Measurements from ENCODE around the gene RHBDL1.
A peak's percentile ranks its signal among the peaks of the same experiment; 100 is the strongest.

RHBDL1 gene

DNA sequence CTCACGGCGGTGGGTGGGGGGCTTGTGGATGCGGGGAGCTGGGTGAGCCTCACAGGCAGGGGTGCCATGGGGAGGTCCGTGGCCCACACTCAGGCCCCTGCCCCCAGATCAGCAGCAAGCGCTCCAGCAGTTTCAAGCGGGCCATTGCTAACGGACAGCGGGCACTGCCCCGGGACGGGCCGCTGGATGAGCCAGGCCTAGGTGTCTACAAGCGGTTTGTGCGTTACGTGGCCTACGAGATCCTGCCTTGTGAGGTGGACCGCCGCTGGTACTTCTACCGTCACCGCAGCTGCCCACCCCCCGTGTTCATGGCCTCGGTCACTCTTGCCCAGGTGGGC, 1.1 kb downstream of the RHBDL1 start:
- no peak for DNase-seq

DNA sequence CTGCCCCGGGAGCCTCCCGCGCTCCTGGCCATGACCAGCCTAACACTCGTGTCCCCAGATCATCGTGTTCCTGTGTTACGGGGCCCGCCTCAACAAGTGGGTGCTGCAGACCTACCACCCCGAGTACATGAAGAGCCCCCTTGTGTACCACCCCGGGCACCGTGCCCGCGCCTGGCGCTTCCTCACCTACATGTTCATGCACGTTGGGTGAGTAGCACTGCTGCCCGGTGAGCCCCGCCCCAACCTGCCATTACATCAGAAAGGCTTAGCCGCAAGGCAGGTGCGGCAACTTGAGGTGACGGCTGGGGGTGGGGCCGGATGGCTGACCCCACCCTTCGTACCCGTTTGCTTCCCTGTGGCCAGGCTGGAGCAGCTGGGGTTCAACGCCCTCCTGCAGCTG, 1.4 kb downstream of the RHBDL1 start:
- DNase-seq: peak; percentile 27

- DNase-seq: no peak
Observed at GRCh38 chr16:677316-678190, 2.1 kb downstream of the RHBDL1 start.

- DNase-seq: no peak
Observed at GRCh38 chr16:678209-678857, 2.9 kb downstream of the RHBDL1 start.

DNA sequence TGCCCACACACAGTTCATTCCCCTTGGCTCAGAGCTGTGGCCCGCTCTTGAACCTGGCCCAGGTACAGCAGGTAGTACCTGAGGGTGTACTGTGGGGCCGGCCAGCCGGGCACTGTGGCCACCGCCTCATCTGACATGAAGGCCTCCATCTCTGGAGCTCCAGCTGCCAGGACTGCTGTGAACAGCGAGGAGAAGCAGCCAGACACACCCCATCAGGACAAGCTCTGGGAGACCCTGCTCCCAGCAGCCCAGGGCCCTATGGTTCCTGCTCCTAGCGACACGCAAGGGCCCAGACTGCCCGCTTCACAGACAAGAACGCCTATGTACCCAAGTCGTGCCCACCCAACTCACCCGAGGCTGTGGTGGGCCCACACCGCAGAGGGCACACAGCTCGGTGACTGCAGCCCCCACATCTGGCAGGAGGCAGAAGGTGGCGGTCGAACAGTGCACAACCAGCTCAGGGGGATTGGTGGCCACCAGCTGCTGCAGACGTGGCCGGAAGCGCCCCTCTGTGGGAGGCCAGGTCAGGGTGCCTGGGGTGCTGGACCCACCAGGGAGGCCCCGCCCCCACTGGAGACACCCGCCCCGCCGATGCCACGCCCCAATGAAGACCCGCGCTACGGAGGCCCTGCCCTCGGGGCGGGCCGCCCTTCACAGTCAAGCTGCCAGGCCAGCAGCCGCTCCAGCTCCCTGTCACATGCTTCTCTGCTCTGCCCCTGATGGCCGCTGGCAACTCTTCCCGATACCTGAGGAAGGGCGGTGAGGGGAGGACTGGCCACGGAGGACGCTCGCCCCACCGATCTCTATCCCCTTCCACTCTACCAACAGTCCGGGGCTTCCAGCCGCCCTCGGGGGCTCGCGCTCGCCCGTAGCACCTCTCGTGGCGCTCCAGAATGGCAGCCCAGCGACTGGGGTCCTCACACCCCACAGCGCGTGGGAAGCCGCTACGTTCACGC, 3.7 kb downstream of the RHBDL1 start:
- peak; percentile 47 for DNase-seq

DNA sequence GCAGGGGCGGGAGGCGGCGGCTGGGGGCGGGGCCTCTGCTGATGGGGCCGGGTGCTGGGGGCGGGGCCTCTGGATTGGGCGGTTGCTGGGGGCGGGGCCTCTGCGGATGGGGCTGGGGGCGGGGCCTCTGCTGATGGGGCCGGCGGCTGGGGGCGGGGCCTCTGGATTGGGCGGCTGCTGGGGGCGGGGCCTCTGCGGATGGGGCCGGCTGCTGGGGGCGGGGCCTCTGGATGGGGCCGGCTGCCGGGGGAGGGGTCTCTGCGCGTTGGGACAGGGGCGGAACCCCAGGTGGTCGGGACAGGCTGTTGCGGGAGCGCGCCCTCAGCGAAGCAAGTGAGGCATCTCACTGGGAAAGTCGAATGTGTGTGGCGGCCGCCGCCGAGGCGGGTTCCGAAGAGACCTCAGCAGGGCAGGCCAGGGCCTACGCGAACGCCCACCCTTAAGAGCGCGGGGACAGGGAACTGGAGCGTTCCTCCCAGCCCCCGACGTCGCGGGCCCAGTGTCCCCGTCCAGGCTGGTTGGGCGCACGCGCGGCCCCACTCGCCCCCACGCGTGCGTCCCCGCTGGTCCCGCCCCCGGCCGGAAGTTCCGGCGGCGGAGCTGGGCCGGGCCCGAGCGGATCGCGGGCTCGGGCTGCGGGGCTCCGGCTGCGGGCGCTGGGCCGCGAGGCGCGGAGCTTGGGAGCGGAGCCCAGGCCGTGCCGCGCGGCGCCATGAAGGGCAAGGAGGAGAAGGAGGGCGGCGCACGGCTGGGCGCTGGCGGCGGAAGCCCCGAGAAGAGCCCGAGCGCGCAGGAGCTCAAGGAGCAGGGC, 4.5 kb downstream of the RHBDL1 start, which contains the start of gene STUB1:
TSS of gene STUB1 (plus strand) at position 597 of the 811 bp plus-strand sequence. CDS start at position 713, 116 bp downstream.
- peak; percentile 46 for DNase-seq

GRCh38 chr16:680625-680945, 5.1 kb downstream of the RHBDL1 start:
- DNase-seq: no peak

DNA sequence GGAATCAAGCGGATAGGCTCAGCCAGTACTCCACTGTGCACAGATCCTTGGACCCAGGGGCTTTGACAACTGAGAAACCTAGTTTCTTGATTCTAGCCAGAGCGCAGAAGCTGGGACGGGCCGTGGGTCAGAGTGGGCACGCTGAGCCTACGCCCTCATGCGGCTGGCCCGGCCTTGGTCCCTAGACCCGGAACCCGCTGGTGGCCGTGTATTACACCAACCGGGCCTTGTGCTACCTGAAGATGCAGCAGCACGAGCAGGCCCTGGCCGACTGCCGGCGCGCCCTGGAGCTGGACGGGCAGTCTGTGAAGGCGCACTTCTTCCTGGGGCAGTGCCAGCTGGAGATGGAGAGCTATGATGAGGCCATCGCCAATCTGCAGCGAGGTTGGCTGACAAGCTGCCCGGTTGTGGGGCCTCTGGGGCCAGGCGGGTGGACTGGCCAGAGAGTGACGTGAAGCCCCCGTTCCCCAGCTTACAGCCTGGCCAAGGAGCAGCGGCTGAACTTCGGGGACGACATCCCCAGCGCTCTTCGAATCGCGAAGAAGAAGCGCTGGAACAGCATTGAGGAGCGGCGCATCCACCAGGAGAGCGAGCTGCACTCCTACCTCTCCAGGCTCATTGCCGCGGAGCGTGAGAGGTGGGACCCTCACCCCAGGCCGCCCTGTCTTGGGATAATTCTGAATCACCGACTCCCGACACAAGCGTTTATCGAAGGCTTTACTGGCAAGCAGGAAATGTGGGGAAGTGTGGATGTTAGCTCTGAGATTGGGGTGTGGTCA, 5.7 kb downstream of the RHBDL1 start:
- no peak for DNase-seq

GRCh38 chr16:681746-682427, 6.4 kb downstream of the RHBDL1 start:
- DNase-seq: no peak

GRCh38 chr16:682493-683395, 7.3 kb downstream of the RHBDL1 start:
- DNase-seq: no peak

DNA sequence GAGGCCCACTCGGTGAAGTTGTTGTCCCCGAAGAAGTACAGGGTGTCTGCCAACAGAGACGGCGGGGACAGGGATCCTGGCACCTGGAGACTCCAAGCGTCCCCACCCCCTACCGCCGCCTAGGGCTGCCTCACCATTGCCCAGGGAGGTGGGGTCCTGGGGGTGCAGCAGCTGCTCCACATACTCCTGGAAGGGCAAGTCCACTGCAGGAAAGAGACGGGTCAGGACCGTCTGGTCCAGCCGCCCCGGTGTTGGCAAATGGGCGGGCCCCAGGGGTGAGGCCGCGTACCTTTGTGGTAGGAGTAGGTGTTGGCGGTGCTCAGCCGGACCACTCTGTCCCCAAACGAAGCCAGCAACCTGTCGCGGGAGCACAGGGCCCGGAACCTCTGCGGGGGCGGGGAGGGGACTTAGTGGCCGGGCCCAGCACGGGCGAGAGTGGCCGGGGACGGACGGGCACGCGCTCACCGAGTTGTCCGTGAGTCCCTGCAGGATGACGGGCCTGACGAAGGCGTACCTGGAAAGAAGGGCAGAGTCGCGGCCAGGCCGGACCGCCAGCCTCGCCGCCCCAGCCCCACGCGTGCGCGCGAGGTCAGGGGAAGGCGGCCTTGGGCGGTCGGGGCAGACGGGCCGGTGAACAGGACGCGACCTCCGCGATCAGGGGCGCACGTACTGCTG, 8.1 kb downstream of the RHBDL1 start:
- DNase-seq: no peak

DNA sequence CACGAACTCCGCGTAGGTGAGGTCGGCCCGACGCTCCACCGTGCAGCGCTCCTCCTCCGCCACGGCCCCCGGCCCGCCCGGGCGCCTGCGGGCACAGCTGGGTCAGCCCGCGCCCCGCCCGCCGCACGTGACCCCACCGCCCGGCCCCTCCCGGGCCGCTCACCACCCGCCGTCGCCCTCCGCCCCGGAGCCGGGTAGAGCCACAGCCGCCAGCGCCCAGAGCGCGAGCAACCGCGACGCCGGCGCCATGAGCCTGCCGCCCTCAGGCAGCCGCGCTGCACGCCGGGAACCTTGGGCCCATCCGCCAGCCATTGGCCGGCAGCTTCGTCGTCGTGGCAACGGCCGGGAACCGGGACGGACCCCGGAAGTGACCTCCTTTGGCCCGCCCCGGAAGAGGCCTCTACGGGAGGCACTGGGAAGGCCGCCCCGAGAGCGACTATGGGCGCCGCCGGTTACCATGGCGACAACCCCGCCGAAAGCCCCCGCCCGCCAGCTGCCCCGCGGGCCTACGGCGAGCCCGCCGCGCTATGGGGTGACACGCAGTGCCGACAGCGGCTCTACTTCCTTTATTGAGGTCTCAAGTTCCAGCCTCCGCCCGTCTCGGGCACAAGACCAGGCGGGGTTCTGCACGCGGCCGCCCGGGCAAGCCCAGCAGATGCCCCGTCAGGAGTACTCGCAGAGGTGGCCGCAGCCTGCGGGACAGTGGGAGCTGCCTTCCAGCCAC, 8.8 kb downstream of the RHBDL1 start, which contains the start of gene JMJD8:
TSS of gene JMJD8 (minus strand) at position 264 of the 724 bp plus-strand sequence. CDS start at position 249, 15 bp downstream.
- peak; percentile 72 for DNase-seq

DNA sequence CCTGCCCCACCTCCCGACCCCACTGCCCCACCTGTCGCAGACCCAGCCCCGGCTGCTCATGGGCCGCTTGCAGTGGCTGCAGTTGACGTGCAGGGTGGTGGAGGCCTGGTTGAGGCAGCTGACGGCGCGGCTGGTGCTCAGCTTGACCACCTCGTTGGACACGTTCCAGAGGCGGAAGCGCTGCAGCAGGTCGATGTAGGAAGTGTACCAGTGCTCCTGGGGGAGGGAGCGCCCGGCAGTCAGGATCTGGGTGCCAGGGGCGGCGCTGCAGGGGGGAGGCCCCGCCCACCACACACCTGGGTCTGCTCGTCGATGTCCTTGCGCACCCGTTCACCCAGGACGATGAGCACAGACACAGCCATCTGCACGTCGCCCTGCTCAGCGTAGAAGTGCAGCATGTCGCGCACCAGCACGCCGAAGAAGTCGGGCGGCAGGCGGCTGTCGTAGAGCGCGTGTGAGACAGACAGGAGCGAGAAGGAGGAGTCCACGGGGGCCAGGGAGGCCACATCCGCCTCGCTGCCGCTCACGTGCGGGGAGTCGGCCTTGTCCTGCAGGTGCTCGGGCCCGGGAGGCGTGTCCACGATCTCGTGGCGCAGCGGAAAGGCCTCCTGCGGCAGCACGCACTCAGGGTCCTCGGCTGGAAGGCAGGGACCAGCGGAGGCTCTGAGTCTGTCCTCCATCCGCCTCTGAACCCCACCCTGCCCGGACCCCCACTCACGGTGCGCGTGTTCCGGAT, 9.7 kb downstream of the RHBDL1 start:
- DNase-seq: no peak

- DNase-seq: peak; percentile 4
Observed at GRCh38 chr16:685967-686366, 10.5 kb downstream of the RHBDL1 start.

- no peak for DNase-seq
Observed at GRCh38 chr16:686459-687260, 11.2 kb downstream of the RHBDL1 start.

DNA sequence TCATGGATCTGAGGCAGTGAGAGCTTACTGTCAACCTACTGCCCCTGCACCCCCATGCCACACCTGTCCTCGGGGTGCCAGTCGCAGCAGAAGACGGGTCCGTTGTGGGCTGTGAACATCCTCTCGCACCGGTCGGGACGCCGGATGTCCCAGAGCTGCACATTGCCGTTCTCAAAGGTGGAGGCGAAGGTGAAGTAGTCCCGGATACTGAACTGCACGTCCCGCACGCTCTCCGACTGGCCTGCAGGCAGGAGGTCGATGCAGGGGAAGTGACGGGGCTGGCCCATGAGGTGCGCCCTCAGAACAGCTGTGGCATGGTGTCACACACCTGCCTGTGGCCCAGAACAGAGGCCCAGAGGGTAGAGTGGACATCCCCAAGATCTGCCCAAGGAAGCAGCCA, 12.0 kb downstream of the RHBDL1 start:
- no peak for DNase-seq
